WTC11 (cell line): Measurements from ENCODE around the gene C4orf54. TPM values are rescaled to one million over a fixed set of nuclear protein-coding genes. Genes with fewer than 3 reads are reported as not detected.

ENCODE experiments used
- ATAC-seq: fragments of 200-7000 bp; cut with Tn5 transposase; 2 replicates; pipeline ENCODE4 v1.10.0; 2021; ENCODE audit warnings: mild to moderate bottlenecking, moderate library complexity
- CTCF ChIA-PET: fragments of 300-600 bp; sonication (Branson Sonifier 250); formaldehyde crosslinking; loops from one replicate; lab custom pipeline; 2021; ENCODE audit warnings: antibody characterized with exemption; lab: Charles Lee
- POLR2A ChIA-PET: fragments of 350-600 bp; sonication (Branson Sonifier 250); formaldehyde crosslinking; loops from one replicate; lab custom pipeline; 2021; ENCODE audit warnings: antibody characterized with exemption; lab: Charles Lee
- DNase-seq: peaks from one replicate; pipeline ENCODE4 v3.0.0; 2021; ENCODE audit warnings: low spot score
- H3K27ac Mint-ChIP-seq: 2 replicates; pipeline ENCODE4 v1.8.0; 2021; ENCODE audit warnings: mixed read lengths
- H3K27me3 Mint-ChIP-seq: 2 replicates; pipeline ENCODE4 v1.8.0; 2021; ENCODE audit warnings: low read depth, mild to moderate bottlenecking, moderate library complexity, mixed read lengths
- H3K36me3 Mint-ChIP-seq: 2 replicates; pipeline ENCODE4 v1.8.0; 2021; ENCODE audit warnings: mixed read lengths
- H3K4me1 Mint-ChIP-seq: 2 replicates; pipeline ENCODE4 v1.8.0; 2022; ENCODE audit warnings: mixed read lengths
- H3K4me3 Mint-ChIP-seq: 2 replicates; pipeline ENCODE4 v1.8.0; 2021; ENCODE audit warnings: mild to moderate bottlenecking, moderate library complexity, mixed read lengths
- H3K9me3 Mint-ChIP-seq: 2 replicates; pipeline ENCODE4 v1.8.0; 2021; ENCODE audit warnings: mixed read lengths
- ATF1 ChIP-seq: sonication (generic); formaldehyde crosslinking; IDR thresholded peaks from 2 replicates; pipeline ENCODE4 v1.8.1; 2023; ENCODE audit warnings: mild to moderate bottlenecking, moderate library complexity, missing genetic modification reagents
- CBFB ChIP-seq: sonication (generic); formaldehyde crosslinking; IDR thresholded peaks from 2 replicates; pipeline ENCODE4 v1.8.1; 2022; ENCODE audit warnings: mild to moderate bottlenecking, low read depth, missing genetic modification reagents
- IRF2 ChIP-seq: sonication (generic); formaldehyde crosslinking; IDR thresholded peaks from 2 replicates; pipeline ENCODE4 v1.8.0; 2022; ENCODE audit warnings: low read depth, missing genetic modification reagents, borderline replicate concordance
- JAZF1 ChIP-seq: fragments of 250-450 bp; sonication (Bioruptor Pico); IDR thresholded peaks from 2 replicates; pipeline ENCODE4 v1.9.0; 2021; ENCODE audit warnings: moderate library complexity, mild to moderate bottlenecking, inconsistent platforms
- JUN ChIP-seq: sonication (generic); formaldehyde crosslinking; IDR thresholded peaks from 2 replicates; pipeline ENCODE4 v1.8.0; 2023; ENCODE audit warnings: mild to moderate bottlenecking, missing genetic modification reagents
- MYBL2 ChIP-seq: sonication (generic); formaldehyde crosslinking; IDR thresholded peaks from 2 replicates; pipeline ENCODE4 v1.8.1; 2023; ENCODE audit warnings: mild to moderate bottlenecking, moderate library complexity, missing genetic modification reagents
- NFATC4 ChIP-seq: fragments of 250-450 bp; sonication (Bioruptor Pico); IDR thresholded peaks from 2 replicates; pipeline ENCODE4 v1.9.0; 2021; ENCODE audit warnings: mild to moderate bottlenecking
- RELA ChIP-seq: sonication (generic); formaldehyde crosslinking; IDR thresholded peaks from 2 replicates; pipeline ENCODE4 v1.8.1; 2022; ENCODE audit warnings: missing genetic modification reagents, mild to moderate bottlenecking, borderline replicate concordance
- SOX15 ChIP-seq: fragments of 250-450 bp; sonication (Bioruptor Pico); IDR thresholded peaks from 2 replicates; pipeline ENCODE4 v1.9.0; 2021; ENCODE audit warnings: mild to moderate bottlenecking
- TEAD1 ChIP-seq: sonication (generic); formaldehyde crosslinking; IDR thresholded peaks from 2 replicates; pipeline ENCODE4 v1.8.0; 2022; ENCODE audit warnings: mild to moderate bottlenecking, missing genetic modification reagents
- TP53 ChIP-seq: sonication (generic); formaldehyde crosslinking; IDR thresholded peaks from 2 replicates; pipeline ENCODE4 v1.8.1; 2023; ENCODE audit warnings: mild to moderate bottlenecking, missing genetic modification reagents
- ZNF138 ChIP-seq: sonication (generic); formaldehyde crosslinking; conservative IDR thresholded peaks from 2 replicates; pipeline ENCODE4 v1.8.1; 2022; ENCODE audit warnings: mild to moderate bottlenecking, moderate library complexity, missing genetic modification reagents
- ZNF219 ChIP-seq: sonication (generic); formaldehyde crosslinking; IDR thresholded peaks from 2 replicates; pipeline ENCODE4 v1.8.0; 2023; ENCODE audit warnings: missing genetic modification reagents, mild to moderate bottlenecking, borderline replicate concordance
- ZNF263 ChIP-seq: sonication (generic); formaldehyde crosslinking; IDR thresholded peaks from 2 replicates; pipeline ENCODE4 v1.8.1; 2022; ENCODE audit warnings: low read depth, mild to moderate bottlenecking, moderate library complexity, missing genetic modification reagents
- ZNF416 ChIP-seq: fragments of 250-450 bp; sonication (Bioruptor Pico); IDR thresholded peaks from 2 replicates; pipeline ENCODE4 v1.9.0; 2021; ENCODE audit warnings: mild to moderate bottlenecking, inconsistent platforms
- total RNA-seq: library from RNA; stranded (reverse); gene quantifications from 3 replicates; pipeline ENCODE4 v1.2.3, GENCODE V29; 2021
- TF ChIP-seq, protein P1 (sequence below): fragments of 250-450 bp; sonication (Bioruptor Pico); IDR thresholded peaks from 2 replicates; pipeline ENCODE4 v1.9.0; 2021; ENCODE audit warnings: mild to moderate bottlenecking
- TF ChIP-seq, protein P2 (sequence below): sonication (generic); formaldehyde crosslinking; IDR thresholded peaks from 2 replicates; pipeline ENCODE4 v1.8.1; 2023; ENCODE audit warnings: mild to moderate bottlenecking, missing genetic modification reagents
- TF ChIP-seq, protein P3 (sequence below): sonication (generic); formaldehyde crosslinking; IDR thresholded peaks from 2 replicates; pipeline ENCODE4 v1.8.1; 2023; ENCODE audit warnings: mild to moderate bottlenecking, missing genetic modification reagents, moderate library complexity
- TF ChIP-seq, protein P4 (sequence below): sonication (generic); formaldehyde crosslinking; IDR thresholded peaks from 2 replicates; pipeline ENCODE4 v1.8.0; 2023; ENCODE audit warnings: missing genetic modification reagents
- TF ChIP-seq, protein P5 (sequence below): sonication (generic); formaldehyde crosslinking; IDR thresholded peaks from 2 replicates; pipeline ENCODE4 v1.8.0; 2022; ENCODE audit warnings: mild to moderate bottlenecking, missing genetic modification reagents
- TF ChIP-seq, protein P6 (sequence below): sonication (generic); formaldehyde crosslinking; IDR thresholded peaks from 2 replicates; pipeline ENCODE4 v1.8.0; 2023; ENCODE audit warnings: mild to moderate bottlenecking, missing genetic modification reagents
- TF ChIP-seq, protein P7 (sequence below): fragments of 250-450 bp; sonication (Bioruptor Pico); IDR thresholded peaks from 2 replicates; pipeline ENCODE4 v1.9.0; 2021; ENCODE audit warnings: mild to moderate bottlenecking
- TF ChIP-seq, protein P8 (sequence below): sonication (generic); formaldehyde crosslinking; IDR thresholded peaks from 2 replicates; pipeline ENCODE4 v1.8.1; 2022; ENCODE audit warnings: low read depth, missing genetic modification reagents, borderline replicate concordance

The C4orf54 gene
- total RNA-seq, 1 experiment from 2014 or later, result not detected

DNA sequence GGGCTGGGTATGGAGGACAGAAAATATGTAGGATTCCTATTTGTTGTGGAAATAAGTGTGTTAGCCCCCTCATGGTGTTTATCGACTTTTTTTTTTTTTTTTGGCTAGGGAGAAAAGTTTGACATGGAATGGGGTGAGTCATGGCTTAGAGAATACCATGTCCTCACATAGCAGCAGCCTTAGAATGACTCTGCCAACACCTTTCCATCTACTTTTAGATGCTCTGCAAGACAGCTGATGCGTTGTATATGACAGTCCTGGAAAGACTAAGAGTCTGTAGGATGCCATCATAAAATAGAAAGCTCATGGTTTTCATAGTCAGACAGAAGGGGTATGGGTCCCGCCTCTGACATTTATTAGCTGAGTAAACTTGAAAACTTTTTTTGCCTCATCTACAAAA lies 45.3 kb downstream of the C4orf54 start:
- CTCF ChIA-PET, result no interaction called here
- TF ChIP-seq, protein P1, sequence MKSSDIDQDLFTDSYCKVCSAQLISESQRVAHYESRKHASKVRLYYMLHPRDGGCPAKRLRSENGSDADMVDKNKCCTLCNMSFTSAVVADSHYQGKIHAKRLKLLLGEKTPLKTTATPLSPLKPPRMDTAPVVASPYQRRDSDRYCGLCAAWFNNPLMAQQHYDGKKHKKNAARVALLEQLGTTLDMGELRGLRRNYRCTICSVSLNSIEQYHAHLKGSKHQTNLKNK (CRISPR knock-in tag), result no peak
- TF ChIP-seq, protein P2, sequence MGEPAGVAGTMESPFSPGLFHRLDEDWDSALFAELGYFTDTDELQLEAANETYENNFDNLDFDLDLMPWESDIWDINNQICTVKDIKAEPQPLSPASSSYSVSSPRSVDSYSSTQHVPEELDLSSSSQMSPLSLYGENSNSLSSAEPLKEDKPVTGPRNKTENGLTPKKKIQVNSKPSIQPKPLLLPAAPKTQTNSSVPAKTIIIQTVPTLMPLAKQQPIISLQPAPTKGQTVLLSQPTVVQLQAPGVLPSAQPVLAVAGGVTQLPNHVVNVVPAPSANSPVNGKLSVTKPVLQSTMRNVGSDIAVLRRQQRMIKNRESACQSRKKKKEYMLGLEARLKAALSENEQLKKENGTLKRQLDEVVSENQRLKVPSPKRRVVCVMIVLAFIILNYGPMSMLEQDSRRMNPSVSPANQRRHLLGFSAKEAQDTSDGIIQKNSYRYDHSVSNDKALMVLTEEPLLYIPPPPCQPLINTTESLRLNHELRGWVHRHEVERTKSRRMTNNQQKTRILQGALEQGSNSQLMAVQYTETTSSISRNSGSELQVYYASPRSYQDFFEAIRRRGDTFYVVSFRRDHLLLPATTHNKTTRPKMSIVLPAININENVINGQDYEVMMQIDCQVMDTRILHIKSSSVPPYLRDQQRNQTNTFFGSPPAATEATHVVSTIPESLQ (CRISPR knock-in tag), result no peak
- TF ChIP-seq CBFB (no peak), RELA (no peak), NFATC4 (CRISPR knock-in tag) (no peak), SOX15 (no peak), ZNF263 (CRISPR knock-in tag) (no peak), TEAD1 (CRISPR knock-in tag) (no peak), MYBL2 (no peak), ZNF416 (CRISPR knock-in tag) (no peak), ZNF219 (CRISPR knock-in tag) (no peak), IRF2 (CRISPR knock-in tag) (no peak), ATF1 (CRISPR knock-in tag) (no peak), ZNF138 (CRISPR knock-in tag) (no peak)
- TF ChIP-seq, protein P3, sequence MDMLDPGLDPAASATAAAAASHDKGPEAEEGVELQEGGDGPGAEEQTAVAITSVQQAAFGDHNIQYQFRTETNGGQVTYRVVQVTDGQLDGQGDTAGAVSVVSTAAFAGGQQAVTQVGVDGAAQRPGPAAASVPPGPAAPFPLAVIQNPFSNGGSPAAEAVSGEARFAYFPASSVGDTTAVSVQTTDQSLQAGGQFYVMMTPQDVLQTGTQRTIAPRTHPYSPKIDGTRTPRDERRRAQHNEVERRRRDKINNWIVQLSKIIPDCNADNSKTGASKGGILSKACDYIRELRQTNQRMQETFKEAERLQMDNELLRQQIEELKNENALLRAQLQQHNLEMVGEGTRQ (CRISPR knock-in tag), result no peak
- TF ChIP-seq, protein P4, sequence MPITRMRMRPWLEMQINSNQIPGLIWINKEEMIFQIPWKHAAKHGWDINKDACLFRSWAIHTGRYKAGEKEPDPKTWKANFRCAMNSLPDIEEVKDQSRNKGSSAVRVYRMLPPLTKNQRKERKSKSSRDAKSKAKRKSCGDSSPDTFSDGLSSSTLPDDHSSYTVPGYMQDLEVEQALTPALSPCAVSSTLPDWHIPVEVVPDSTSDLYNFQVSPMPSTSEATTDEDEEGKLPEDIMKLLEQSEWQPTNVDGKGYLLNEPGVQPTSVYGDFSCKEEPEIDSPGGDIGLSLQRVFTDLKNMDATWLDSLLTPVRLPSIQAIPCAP, result no peak
- TF ChIP-seq, protein P5, sequence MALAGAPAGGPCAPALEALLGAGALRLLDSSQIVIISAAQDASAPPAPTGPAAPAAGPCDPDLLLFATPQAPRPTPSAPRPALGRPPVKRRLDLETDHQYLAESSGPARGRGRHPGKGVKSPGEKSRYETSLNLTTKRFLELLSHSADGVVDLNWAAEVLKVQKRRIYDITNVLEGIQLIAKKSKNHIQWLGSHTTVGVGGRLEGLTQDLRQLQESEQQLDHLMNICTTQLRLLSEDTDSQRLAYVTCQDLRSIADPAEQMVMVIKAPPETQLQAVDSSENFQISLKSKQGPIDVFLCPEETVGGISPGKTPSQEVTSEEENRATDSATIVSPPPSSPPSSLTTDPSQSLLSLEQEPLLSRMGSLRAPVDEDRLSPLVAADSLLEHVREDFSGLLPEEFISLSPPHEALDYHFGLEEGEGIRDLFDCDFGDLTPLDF (CRISPR knock-in tag), result no peak
- TF ChIP-seq, protein P6, sequence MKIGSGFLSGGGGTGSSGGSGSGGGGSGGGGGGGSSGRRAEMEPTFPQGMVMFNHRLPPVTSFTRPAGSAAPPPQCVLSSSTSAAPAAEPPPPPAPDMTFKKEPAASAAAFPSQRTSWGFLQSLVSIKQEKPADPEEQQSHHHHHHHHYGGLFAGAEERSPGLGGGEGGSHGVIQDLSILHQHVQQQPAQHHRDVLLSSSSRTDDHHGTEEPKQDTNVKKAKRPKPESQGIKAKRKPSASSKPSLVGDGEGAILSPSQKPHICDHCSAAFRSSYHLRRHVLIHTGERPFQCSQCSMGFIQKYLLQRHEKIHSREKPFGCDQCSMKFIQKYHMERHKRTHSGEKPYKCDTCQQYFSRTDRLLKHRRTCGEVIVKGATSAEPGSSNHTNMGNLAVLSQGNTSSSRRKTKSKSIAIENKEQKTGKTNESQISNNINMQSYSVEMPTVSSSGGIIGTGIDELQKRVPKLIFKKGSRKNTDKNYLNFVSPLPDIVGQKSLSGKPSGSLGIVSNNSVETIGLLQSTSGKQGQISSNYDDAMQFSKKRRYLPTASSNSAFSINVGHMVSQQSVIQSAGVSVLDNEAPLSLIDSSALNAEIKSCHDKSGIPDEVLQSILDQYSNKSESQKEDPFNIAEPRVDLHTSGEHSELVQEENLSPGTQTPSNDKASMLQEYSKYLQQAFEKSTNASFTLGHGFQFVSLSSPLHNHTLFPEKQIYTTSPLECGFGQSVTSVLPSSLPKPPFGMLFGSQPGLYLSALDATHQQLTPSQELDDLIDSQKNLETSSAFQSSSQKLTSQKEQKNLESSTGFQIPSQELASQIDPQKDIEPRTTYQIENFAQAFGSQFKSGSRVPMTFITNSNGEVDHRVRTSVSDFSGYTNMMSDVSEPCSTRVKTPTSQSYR, result no peak
- TF ChIP-seq, all 79 proteins: peak for 0
- ATAC-seq, result no peak
- Mint-ChIP-seq H3K27me3 (no peaks in the 10 kb centered on the region), H3K36me3 (no peaks in the 10 kb centered on the region), H3K9me3 (0 out of 2 replicates have a peak, but pooled peaks cover 5% of the 10 kb centered on the region), H3K27ac (no peak overlapping the region), H3K4me3 (no peak overlapping the region), H3K4me1 (peaks cover 2% of the 10 kb centered on the region; the same call in 1 of the 2 replicates)
- POLR2A ChIA-PET, result no interaction called here
- DNase-seq, result no peak

DNA sequence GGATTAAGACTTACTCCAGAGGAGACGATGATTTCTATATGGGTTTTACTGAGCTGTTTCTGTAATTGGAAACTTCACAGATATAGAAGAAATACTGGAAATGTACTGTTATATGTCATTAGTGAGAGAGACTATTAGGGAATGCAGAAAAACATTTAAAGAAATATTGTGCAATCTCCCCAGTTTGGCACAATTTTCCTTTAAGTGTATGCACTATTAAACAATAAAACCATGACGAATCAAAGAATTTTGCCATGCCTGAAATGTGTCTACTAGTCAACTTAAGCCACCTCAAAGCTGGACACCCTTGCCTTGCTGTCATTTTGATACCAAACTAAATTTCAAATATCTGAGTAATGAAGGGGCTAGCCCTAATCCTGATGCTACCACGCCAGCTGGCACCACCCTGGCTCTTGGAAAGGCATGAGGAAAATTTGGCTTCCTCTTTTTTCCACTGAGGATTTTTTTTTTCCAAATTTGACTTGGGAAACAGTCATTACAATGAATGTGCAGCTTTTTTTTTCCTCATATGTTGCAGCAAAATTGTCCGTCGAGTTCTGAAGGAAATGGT lies 46.9 kb downstream of the C4orf54 start:
- H3K4me1 Mint-ChIP-seq, result peaks cover 2% of the 10 kb centered on the region; the same call in 1 of the 2 replicates
- ChIA-PET POLR2A (interaction anchor here (0.5 kb wide), 1 partner anchor 12 kb away, joined by 3 read pairs; no protein-coding TSS in a partner anchor), CTCF (no interaction called here)
- H3K4me3 Mint-ChIP-seq, result no peak overlapping the region
- H3K27ac Mint-ChIP-seq, result no peak overlapping the region
- no peak for DNase-seq
- no peak for ATAC-seq
- no peaks in the 10 kb centered on the region for H3K36me3 Mint-ChIP-seq
- H3K9me3 Mint-ChIP-seq, result 0 out of 2 replicates have a peak, but pooled peaks cover 5% of the 10 kb centered on the region
- H3K27me3 Mint-ChIP-seq, result no peaks in the 10 kb centered on the region
- TF ChIP-seq, protein P7, sequence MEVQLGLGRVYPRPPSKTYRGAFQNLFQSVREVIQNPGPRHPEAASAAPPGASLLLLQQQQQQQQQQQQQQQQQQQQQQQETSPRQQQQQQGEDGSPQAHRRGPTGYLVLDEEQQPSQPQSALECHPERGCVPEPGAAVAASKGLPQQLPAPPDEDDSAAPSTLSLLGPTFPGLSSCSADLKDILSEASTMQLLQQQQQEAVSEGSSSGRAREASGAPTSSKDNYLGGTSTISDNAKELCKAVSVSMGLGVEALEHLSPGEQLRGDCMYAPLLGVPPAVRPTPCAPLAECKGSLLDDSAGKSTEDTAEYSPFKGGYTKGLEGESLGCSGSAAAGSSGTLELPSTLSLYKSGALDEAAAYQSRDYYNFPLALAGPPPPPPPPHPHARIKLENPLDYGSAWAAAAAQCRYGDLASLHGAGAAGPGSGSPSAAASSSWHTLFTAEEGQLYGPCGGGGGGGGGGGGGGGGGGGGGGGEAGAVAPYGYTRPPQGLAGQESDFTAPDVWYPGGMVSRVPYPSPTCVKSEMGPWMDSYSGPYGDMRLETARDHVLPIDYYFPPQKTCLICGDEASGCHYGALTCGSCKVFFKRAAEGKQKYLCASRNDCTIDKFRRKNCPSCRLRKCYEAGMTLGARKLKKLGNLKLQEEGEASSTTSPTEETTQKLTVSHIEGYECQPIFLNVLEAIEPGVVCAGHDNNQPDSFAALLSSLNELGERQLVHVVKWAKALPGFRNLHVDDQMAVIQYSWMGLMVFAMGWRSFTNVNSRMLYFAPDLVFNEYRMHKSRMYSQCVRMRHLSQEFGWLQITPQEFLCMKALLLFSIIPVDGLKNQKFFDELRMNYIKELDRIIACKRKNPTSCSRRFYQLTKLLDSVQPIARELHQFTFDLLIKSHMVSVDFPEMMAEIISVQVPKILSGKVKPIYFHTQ (CRISPR knock-in tag), result no peak
- TF ChIP-seq JAZF1 (CRISPR knock-in tag), result no peak
- TF ChIP-seq, protein P8, sequence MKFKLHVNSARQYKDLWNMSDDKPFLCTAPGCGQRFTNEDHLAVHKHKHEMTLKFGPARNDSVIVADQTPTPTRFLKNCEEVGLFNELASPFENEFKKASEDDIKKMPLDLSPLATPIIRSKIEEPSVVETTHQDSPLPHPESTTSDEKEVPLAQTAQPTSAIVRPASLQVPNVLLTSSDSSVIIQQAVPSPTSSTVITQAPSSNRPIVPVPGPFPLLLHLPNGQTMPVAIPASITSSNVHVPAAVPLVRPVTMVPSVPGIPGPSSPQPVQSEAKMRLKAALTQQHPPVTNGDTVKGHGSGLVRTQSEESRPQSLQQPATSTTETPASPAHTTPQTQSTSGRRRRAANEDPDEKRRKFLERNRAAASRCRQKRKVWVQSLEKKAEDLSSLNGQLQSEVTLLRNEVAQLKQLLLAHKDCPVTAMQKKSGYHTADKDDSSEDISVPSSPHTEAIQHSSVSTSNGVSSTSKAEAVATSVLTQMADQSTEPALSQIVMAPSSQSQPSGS (CRISPR knock-in tag), result no peak
- no peak for TF ChIP-seq JUN
- TF ChIP-seq TP53 (CRISPR knock-in tag), result no peak
